ENCODE results near the gene SHB. TPM values are rescaled to one million over a fixed set of nuclear protein-coding genes. Genes with fewer than 3 reads are reported as not detected.

The SHB gene
- total RNA-seq, 4 donors from 2014 or later, result 17.7 to 31.4 (median 24.2) TPM

DNA sequence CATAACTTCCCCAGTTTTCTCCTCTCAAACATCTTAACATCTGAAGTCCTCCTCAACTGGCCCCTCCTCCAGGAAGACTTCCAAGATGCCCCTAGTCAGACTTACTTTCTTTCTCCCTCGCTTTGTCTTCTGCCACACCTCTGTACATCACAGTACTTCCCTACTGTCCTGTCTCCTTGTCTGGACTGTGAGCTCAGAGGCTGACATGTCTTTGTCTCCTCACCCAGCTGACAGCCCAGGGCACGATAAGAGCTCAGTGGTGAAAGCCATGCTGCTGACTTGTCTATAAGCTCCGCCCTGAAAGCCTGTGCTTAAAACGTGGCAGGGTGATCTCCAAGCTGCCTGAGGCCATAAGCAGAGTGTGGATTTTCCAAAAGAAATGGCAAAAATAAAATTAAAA lies 132.1 kb downstream of the SHB start:
- no peak overlapping the region for H3K4me3 ChIP-seq

DNA sequence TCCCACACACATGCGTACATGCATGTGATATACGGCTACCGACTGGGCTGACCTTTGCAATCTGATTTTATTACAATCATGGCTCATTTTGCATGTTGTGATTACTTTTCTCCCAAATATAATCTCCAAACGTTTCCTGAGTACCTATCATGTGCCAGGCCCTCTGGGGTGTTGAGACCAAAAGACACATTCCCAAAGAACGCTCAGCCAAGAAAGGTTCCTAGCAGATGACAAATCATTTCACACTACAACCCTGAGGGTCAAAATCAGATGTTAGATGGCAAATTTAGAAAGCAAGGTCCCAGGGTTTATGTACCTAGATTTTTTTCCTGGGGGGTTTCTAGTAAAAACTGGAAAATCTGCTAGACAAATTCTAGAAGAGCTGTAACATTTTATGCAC lies 132.7 kb downstream of the SHB start:
- DNase-seq, result no peak
- H3K27me3 ChIP-seq, result no peaks in the 10 kb centered on the region
- no peak for TF ChIP-seq POLR2A (IDR thresholded peaks at IDR 0.05)
- TF ChIP-seq, protein P1, sequence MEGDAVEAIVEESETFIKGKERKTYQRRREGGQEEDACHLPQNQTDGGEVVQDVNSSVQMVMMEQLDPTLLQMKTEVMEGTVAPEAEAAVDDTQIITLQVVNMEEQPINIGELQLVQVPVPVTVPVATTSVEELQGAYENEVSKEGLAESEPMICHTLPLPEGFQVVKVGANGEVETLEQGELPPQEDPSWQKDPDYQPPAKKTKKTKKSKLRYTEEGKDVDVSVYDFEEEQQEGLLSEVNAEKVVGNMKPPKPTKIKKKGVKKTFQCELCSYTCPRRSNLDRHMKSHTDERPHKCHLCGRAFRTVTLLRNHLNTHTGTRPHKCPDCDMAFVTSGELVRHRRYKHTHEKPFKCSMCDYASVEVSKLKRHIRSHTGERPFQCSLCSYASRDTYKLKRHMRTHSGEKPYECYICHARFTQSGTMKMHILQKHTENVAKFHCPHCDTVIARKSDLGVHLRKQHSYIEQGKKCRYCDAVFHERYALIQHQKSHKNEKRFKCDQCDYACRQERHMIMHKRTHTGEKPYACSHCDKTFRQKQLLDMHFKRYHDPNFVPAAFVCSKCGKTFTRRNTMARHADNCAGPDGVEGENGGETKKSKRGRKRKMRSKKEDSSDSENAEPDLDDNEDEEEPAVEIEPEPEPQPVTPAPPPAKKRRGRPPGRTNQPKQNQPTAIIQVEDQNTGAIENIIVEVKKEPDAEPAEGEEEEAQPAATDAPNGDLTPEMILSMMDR (IDR thresholded peaks at IDR 0.05), result no peak
- H3K4me3 ChIP-seq, result no peak overlapping the region
- peaks cover 0 to 32% (median 19%) of the 10 kb centered on the region in 3 donors for H3K4me1 ChIP-seq
- H3K27ac ChIP-seq, result no peak overlapping the region
- WGBS, 2 donors, result 70 to 71% methylated on average over 5 of the region's 5 CpGs
- peaks cover 0 to 31% (median 0%) of the 10 kb centered on the region in 3 donors for H3K36me3 ChIP-seq
- intact Hi-C loops (cut with DNase I), result no loop called here
- H3K9me3 ChIP-seq, result no peaks in the 10 kb centered on the region

More for the DNA sequence above, 132.1 kb downstream of the SHB start:
- WGBS, 2 donors, result 29 to 48% methylated on average over 3 of the region's 4 CpGs
- intact Hi-C loops (cut with DNase I), result no loop called here
- no peak for DNase-seq
- Histone ChIP-seq H3K9me3 (no peaks in the 10 kb centered on the region), H3K27ac (no peak overlapping the region), H3K36me3 (peaks cover 0 to 37% (median 0%) of the 10 kb centered on the region in 3 donors), H3K4me1 (peaks cover 0 to 32% (median 19%) of the 10 kb centered on the region in 3 donors), H3K27me3 (no peaks in the 10 kb centered on the region)
- no peak for TF ChIP-seq POLR2A (IDR thresholded peaks at IDR 0.05)

DNA sequence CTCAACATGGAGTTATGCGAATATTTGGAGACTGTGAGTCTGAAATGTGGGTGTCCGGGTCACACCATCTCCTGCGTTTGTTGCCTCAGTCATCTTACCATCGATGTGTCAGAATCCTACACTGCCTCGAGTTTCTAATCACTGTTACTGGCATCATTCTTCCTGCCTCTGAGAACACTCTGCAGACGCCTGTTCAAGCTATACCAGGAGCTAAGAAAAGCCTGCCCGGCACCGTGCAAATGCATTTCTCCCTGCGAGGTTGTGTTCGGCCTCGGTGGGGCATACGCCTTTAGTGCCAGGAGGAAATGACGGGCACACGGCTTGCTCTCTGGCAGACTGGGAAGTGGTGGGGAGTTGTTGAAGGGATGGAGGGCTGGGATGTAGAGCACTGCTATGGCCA lies 133.9 kb downstream of the SHB start:
- TF ChIP-seq POLR2A (IDR thresholded peaks at IDR 0.05), result no peak
- TF ChIP-seq, protein P1 (IDR thresholded peaks at IDR 0.05), result no peak
- Histone ChIP-seq H3K4me3 (no peak overlapping the region), H3K36me3 (peaks cover 0 to 20% (median 0%) of the 10 kb centered on the region in 3 donors), H3K4me1 (peaks cover 0 to 33% (median 20%) of the 10 kb centered on the region in 3 donors), H3K27me3 (no peaks in the 10 kb centered on the region), H3K27ac (no peak overlapping the region), H3K9me3 (no peaks in the 10 kb centered on the region)
- intact Hi-C loops (cut with DNase I), result no loop called here
- DNase-seq, result no peak
- 87 to 90% methylated on average over 9 to 13 of the region's 14 CpGs for WGBS, 2 donors

DNA sequence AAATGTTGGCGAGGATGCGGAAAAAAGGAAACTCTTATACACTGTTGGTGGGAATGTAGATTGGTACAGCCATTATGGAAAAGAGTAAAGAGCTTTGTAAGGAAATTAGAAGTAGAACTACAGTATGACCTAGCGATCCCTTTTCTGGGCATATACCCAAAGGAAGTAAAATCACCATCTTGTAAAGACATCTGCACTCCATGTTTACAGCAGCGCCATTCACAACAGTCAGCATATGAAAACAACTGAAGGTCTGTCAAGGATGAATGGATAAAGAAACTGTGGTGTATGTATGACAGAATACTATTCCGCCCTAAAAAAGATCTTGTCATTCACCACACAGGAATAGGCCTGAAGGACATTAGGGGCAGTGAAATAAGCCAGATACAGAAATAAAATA lies 137.4 kb downstream of the SHB start:
- H3K27ac ChIP-seq, result no peak overlapping the region
- no peaks in the 10 kb centered on the region for H3K9me3 ChIP-seq
- no peak overlapping the region for H3K4me3 ChIP-seq
- DNase-seq, result no peak
- H3K27me3 ChIP-seq, result no peaks in the 10 kb centered on the region
- peaks cover 0 to 28% (median 6%) of the 10 kb centered on the region in 3 donors for H3K36me3 ChIP-seq
- TF ChIP-seq, protein P1 (IDR thresholded peaks at IDR 0.05), result no peak
- no peak for TF ChIP-seq POLR2A (IDR thresholded peaks at IDR 0.05)
- peaks cover 0 to 36% (median 22%) of the 10 kb centered on the region in 3 donors for H3K4me1 ChIP-seq
- WGBS, 2 donors, result 91 to 94% methylated on average over 5 of the region's 5 CpGs
- intact Hi-C loops (cut with DNase I), result no loop called here

DNA sequence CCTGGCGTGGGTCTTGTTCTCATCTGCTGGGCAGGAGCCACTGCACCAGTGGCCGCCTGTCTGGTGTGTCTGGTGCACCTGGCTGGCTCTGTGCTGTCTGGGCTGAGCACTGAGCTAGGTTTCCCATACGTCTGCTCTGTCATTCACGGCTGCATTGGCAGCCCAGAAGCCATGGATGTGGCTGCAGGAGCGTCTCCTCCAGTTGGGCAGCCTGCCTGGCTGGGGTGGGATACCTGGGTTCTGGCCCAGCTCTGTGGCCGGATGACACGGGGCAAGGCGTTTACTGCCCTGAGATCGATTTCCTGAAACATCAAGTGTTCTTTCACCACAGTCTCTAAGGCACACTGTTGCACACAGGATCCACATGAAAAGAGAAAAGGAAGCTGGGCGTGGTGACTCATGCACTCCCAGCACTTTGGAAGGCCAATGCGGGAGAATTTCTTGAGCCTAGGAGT lies 139.6 kb downstream of the SHB start:
- no peak for TF ChIP-seq POLR2A (IDR thresholded peaks at IDR 0.05)
- TF ChIP-seq, protein P1 (IDR thresholded peaks at IDR 0.05), result no peak
- Histone ChIP-seq H3K27ac (peak overlapping the region in 2 of 4 donors; percentile 14 to 18), H3K9me3 (no peaks in the 10 kb centered on the region), H3K36me3 (peaks cover 0 to 28% (median 6%) of the 10 kb centered on the region in 3 donors), H3K27me3 (no peaks in the 10 kb centered on the region), H3K4me1 (peaks cover 8 to 54% (median 26%) of the 10 kb centered on the region in 3 donors), H3K4me3 (no peak overlapping the region)
- DNase-seq, result no peak
- 44 to 49% methylated on average over 5 of the region's 11 CpGs for WGBS, 2 donors
- intact Hi-C loops (cut with DNase I), result no loop called here
